Measurements from ENCODE around the gene CACNA1S.

CACNA1S gene

GRCh38 chr1:201096977-201097856 is 15.0 kb downstream of the CACNA1S start:
- TF ChIP-seq POLR2A (IDR thresholded peaks at IDR 0.05; ENCODE audit: extremely low read depth, insufficient read length) (no peak), MAX (IDR thresholded peaks at IDR 0.05; ENCODE audit: low read depth, low read length) (no peak), CTCF (IDR thresholded peaks at IDR 0.05; ENCODE audit: low read depth, low read length) (no peak), MYC (IDR thresholded peaks at IDR 0.05; ENCODE audit: low read depth, low read length) (no peak)
- DNase-seq (ENCODE audit: low read depth): no peak
- H3K4me3 ChIP-seq (ENCODE audit: low read depth, low read length): no peak overlapping the region

GRCh38 chr1:201096041-201096461 is 16.2 kb downstream of the CACNA1S start:
- H3K4me3 ChIP-seq (ENCODE audit: low read depth, low read length): no peak overlapping the region
- no peak for TF ChIP-seq POLR2A (IDR thresholded peaks at IDR 0.05; ENCODE audit: extremely low read depth, insufficient read length)
- DNase-seq (ENCODE audit: low read depth): no peak

- no peak overlapping the region for H3K4me3 ChIP-seq (ENCODE audit: low read depth, low read length)
- DNase-seq (ENCODE audit: low read depth): no peak
- TF ChIP-seq MAX (IDR thresholded peaks at IDR 0.05; ENCODE audit: low read depth, low read length) (no peak), CTCF (IDR thresholded peaks at IDR 0.05; ENCODE audit: low read depth, low read length) (no peak), POLR2A (IDR thresholded peaks at IDR 0.05; ENCODE audit: extremely low read depth, insufficient read length) (no peak), MYC (IDR thresholded peaks at IDR 0.05; ENCODE audit: low read depth, low read length) (no peak)
These were observed 16.6 kb downstream of the CACNA1S start for GRCh38 chr1:201095581-201095980.

GRCh38 chr1:201094832-201095231 is 17.4 kb downstream of the CACNA1S start:
- TF ChIP-seq POLR2A (IDR thresholded peaks at IDR 0.05; ENCODE audit: extremely low read depth, insufficient read length) (no peak), CTCF (IDR thresholded peaks at IDR 0.05; ENCODE audit: low read depth, low read length) (no peak), MAX (IDR thresholded peaks at IDR 0.05; ENCODE audit: low read depth, low read length) (no peak), MYC (IDR thresholded peaks at IDR 0.05; ENCODE audit: low read depth, low read length) (no peak)
- DNase-seq (ENCODE audit: low read depth): no peak
- no peak overlapping the region for H3K4me3 ChIP-seq (ENCODE audit: low read depth, low read length)

GRCh38 chr1:201093962-201094361 is 18.3 kb downstream of the CACNA1S start:
- TF ChIP-seq POLR2A (IDR thresholded peaks at IDR 0.05; ENCODE audit: extremely low read depth, insufficient read length) (no peak), CTCF (IDR thresholded peaks at IDR 0.05; ENCODE audit: low read depth, low read length) (no peak), MAX (IDR thresholded peaks at IDR 0.05; ENCODE audit: low read depth, low read length) (no peak), MYC (IDR thresholded peaks at IDR 0.05; ENCODE audit: low read depth, low read length) (no peak)
- DNase-seq (ENCODE audit: low read depth): no peak
- H3K4me3 ChIP-seq (ENCODE audit: low read depth, low read length): no peak overlapping the region

DNA sequence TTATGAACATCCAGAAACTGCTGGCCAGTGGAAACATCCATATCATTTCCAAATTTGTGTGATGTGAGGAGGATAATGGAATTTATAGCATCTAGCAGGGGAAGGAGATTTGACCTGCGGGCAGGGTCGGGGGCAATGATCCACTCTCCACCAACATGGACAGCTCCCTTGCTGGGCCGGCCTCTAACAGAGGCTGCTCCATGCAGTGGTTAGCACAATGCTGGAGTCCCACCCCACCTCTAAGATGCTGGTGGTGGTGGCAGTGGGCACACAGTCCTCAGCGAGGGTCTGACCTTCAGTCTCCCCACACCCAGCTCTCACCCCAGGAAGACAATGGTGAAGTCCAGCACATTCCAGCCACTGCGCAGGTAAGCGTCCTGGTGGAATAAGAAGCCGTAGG is 18.7 kb downstream of the CACNA1S start:
- H3K4me3 ChIP-seq (ENCODE audit: low read depth, low read length): no peak overlapping the region
- DNase-seq (ENCODE audit: low read depth): no peak
- TF ChIP-seq MYC (IDR thresholded peaks at IDR 0.05; ENCODE audit: low read depth, low read length) (no peak), MAX (IDR thresholded peaks at IDR 0.05; ENCODE audit: low read depth, low read length) (no peak), CTCF (IDR thresholded peaks at IDR 0.05; ENCODE audit: low read depth, low read length) (no peak), POLR2A (IDR thresholded peaks at IDR 0.05; ENCODE audit: extremely low read depth, insufficient read length) (no peak)

All from NB4 (cell line).